IPS-NIHi11 (cell line): ENCODE measurements around the gene TMEM272.
A peak's percentile ranks its signal among the peaks of the same experiment; 100 is the strongest.

ENCODE experiments used
- DNase-seq: peaks from one replicate; pipeline ENCODE4 v3.0.0; 2012; ENCODE audit warnings: mixed read lengths, low spot score

The TMEM272 gene

GRCh38 chr13:51849145-51850101 lies 4.4 kb upstream of the TMEM272 start:
- DNase-seq: peak; percentile 85

- no peak for DNase-seq
Measured at GRCh38 chr13:51848674-51849073, 3.7 kb upstream of the TMEM272 start.

DNA sequence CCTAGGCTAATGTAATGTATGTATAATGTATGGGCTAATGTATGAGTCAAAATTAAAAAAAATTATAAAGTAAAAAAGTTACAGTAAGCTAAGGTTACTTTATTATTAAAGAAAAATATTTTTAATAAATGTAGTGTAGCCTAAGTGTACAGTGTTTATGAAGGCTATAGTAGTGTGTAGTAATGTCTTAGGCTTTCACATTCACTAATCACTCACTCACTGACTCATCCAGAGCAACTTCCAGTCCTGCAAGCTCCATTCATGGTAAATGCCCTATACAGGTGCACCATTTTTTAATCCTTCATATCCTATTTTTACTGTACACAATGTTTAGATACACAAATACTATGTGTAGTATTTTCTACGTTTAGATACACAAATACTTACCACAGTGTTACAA lies 1.8 kb upstream of the TMEM272 start:
- no peak for DNase-seq

DNA sequence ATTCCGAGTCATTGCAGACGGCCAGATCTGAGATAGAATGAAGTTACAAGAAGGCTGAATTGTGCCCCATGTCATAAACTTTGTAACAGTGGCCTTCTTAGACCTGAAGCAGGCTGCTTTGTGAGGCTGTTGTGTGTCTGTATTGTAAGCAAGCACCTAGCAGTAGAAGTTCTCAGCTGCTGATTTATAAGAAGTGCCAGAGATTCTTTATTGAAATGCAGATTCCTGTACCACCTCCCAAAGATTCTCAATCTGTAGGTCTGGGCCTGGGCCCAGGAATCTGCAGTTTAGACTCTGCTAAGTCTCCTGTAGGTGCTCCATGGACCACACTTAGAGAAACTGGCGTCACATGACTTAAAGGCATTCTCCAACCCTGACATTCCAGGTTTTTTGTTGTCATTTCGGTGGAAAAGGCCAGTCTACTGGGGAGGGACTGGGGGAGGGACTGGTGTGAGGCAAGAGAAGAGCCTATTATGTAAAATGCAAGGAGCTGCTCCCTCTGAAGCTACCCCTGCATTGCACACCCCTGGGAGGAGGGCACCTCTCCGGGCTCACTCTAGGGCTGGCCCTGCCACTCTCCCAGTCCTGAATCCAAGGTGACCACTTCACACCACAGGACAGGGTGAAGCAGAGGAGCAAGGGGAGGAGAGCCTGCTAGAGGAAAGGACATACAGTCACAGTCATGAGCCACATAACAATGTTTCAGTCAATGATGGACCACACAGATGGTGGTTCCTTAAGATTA lies 769 bp upstream of the TMEM272 start:
- DNase-seq: no peak

DNA sequence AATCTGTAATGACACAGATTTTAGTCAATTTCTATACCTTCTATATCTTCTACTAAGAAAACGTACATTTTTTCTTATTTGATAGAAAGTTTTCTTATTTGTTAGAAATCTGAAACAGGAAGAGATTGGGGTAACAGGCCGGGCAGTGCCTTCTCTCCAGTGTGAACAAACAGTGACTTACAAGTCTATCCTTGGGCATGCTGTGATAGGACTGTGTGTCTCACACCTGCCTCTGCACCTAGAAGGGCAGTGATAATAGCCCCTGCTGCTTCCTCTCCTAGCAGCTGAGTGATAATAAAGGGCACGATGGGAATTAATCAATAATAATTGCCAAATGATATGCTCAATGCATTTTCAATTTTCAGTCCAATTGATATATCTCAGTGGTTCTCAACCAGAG lies 1.4 kb downstream of the TMEM272 start:
- DNase-seq: no peak

DNA sequence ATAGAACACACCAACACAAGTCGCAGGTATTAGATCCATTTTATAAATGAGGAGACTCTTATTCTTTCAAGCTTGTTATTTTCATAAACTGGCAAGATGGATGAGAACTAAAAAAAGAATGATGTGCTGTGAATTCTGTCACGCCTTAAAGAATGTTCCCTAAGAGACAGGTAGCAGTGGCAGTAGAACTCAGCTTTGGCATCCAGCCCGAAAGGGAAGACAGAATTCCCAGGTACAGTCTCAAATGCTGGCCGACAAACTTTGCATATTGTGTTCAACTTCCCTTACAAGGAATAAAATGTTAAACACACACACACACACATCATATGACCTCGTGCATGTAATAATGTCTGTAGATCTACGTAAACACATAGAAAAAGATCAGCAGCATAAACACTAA lies 3.2 kb downstream of the TMEM272 start:
- no peak for DNase-seq

DNA sequence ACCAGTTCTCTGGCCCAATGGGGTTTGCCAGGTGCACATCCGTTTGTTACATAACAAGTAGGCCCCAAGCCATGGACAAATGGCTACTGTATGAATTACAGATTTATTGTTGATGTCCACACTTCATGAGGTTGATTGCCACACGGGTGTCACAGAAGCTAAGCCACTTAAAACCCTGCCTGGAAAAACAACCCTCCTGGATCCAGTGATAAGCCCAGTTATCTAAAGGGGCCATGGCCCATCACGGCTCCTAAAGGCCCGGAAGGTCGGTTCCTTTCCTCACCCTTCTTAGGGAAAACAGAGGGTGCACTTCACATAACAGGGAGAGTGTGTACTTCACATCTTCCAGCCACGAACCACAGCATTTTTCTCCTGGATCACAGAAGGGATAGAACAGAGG lies 4.1 kb downstream of the TMEM272 start:
- no peak for DNase-seq

DNA sequence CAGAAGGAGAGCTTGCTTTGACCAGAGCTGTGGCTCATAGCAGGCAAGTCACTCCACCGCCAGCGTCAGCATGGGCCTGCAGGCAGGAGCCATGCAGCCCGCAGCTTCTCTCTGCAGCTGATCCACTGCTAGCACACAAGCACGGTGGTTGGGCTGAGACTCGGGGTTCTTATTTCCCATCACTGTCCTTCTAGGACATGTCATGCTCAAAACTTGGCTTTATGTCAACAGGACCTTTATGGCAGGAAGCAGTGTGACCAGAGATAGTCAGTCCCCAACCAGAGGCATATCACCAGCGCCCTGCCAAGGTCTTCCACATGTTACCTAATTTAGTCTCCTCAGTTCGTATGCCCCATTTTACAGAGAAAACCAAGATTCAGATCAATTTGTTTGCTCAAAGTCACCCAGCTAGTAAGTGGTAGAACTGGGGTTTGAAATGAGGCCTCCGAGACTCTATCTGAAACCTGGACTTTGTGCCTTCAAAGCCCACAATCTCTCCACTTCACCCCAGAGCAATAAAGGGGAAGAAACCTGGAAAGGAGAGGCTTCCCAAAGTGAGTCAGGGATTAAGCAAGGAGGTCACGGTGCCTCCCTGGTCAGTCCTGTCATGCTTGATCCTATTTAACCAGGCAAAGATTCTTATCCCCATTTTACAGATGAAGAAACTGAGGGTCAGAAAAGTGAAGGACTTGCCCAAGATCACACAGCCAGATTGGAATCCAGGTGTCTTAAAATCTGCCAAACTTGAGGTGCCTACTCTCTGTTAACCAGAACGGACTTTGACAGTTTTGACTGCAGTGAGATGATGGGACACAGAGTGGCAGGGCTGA lies 5.1 kb downstream of the TMEM272 start:
- DNase-seq: no peak

- no peak for DNase-seq
Measured at GRCh38 chr13:51838240-51838846, 6.6 kb downstream of the TMEM272 start.

DNA sequence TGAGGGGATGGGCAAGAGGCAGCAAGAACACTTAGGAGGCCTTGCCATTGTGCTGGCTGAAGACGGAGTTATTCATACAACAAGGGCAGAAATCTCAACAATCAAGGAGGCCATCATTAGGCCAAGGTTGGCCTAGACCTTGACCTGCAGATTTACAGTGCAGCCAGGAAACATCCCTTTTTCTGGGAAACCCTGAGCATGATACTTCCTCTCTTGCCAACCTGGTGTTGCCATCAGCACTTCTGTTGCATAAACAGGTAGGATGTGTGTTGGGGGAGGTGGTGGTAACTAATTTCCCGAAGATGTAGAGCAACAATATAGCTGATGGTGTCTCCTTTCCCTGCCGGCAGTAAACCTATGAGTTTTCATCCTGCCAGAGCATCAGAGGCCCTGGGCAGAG lies 8.0 kb downstream of the TMEM272 start:
- DNase-seq: no peak

- no peak for DNase-seq
Measured at GRCh38 chr13:51834581-51835171, 10.3 kb downstream of the TMEM272 start.

- DNase-seq: no peak
Measured at GRCh38 chr13:51833980-51834379, 11.0 kb downstream of the TMEM272 start.

DNA sequence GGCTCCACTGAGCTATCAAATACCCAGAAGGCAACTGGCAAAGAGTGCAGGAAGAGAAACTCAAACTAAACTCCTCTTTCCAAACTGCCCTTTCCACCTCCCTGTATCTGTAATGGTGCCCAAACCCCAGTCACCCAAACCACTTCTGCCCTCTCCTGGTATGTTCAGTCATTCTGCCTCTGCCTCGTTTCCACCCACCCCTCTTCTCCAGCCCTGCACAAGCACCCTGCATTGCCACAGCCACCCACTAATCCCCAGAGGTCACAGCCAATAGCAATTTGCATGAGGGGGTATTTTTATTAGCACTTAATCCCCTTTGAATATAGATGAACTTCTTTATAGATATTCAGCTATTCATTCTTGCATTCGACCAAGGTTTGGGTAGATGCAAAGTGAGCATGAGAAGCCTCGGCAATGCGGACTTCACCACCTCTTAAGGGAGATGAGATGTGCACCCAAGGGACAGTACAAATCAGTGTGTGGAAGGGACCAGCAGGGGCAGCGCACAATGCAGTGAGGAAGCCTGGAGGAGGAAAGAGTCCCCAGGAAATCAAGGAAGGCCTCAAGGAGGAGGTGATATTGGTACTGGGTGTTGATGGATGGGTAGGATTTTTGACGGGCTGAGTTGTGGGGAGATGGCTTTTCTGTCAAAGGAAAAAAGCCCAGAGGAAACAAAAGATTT lies 12.4 kb downstream of the TMEM272 start:
- DNase-seq: peak; percentile 54

- no peak for DNase-seq
Measured at GRCh38 chr13:51831519-51831918, 13.5 kb downstream of the TMEM272 start.

- no peak for DNase-seq
Measured at GRCh38 chr13:51829568-51829899, 15.4 kb downstream of the TMEM272 start.

- no peak for DNase-seq
Measured at GRCh38 chr13:51828730-51829567, 16.0 kb downstream of the TMEM272 start.

DNA sequence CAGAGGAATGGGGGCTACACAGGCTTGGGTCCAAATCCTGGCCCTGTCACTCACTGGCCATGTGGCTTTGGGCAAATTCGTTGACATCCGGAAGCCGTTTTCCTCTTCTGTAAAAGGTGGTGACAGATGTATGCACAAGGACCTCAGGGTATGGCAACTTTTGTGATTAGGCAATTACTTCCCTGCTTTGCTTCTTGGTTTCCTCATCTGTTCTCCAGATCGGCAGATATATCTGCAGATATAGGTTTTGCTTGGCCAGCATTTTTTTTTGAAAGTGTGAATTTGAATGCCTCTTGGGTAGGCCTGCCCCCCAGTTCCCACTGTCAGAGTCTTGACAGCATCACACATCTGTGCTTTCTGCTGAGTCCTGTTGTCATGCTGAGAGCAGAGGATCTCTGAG lies 17.7 kb downstream of the TMEM272 start:
- DNase-seq: no peak

- DNase-seq: no peak
Measured at GRCh38 chr13:51826606-51827005, 18.4 kb downstream of the TMEM272 start.

- DNase-seq: no peak
Measured at GRCh38 chr13:51825681-51826254, 19.2 kb downstream of the TMEM272 start.

DNA sequence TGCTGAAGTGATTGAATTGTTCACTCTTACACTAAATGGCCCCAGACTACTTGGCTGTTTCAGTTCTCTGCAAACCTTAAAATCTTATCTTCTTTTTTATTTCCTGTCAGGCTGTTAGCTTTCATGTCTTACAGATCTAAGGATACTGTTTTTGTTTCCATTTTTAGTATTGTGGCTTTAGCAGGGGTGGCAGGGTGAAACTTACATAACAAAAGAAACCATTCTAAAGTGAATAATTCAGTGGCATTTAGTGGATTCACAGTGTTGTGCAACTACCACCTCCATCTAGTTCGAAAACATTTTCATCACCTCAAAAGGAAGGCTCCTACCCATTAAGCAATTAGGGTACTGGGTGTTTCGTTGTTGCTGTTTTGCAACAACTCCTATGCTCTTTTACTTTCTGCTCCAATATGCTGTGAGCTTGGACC lies 19.8 kb downstream of the TMEM272 start:
- no peak for DNase-seq
